OCI-LY1 (cell line): ENCODE results near the gene RWDD4.

Experiments used
- H2AFZ ChIP-seq: fragments of 200-600 bp; sonication (generic), shearing (Covaris generic); 2 replicates; pipeline ENCODE4 v1.6.0; 2014; ENCODE audit warnings: antibody characterized with exemption, mild to moderate bottlenecking, low read length
- H3F3A ChIP-seq: fragments of 200-600 bp; sonication (generic), shearing (Covaris generic); 2 replicates; pipeline ENCODE4 v1.6.0; 2014; ENCODE audit warnings: mild to moderate bottlenecking, antibody characterized with exemption, low read length, moderate library complexity; ENCODE audit not compliant: insufficient read depth
- H3K27ac ChIP-seq: fragments of 200-600 bp; sonication (generic); 2 replicates; pipeline ENCODE4 v1.5.1; 2014; ENCODE audit warnings: low read length, mixed run types, mild to moderate bottlenecking, low read depth; ENCODE audit not compliant: poor library complexity, severe bottlenecking
- H3K27me3 ChIP-seq: fragments of 200-600 bp; sonication (generic); 2 replicates; pipeline ENCODE4 v1.6.0; 2014; ENCODE audit warnings: antibody characterized with exemption, mild to moderate bottlenecking, low read length, moderate library complexity; ENCODE audit not compliant: insufficient read depth
- H3K36me3 ChIP-seq: fragments of 200-600 bp; sonication (generic); 2 replicates; pipeline ENCODE4 v1.6.1; 2014; ENCODE audit warnings: mild to moderate bottlenecking, antibody characterized with exemption, low read length, moderate library complexity, mixed read lengths; ENCODE audit not compliant: insufficient read depth
- H3K4me1 ChIP-seq: fragments of 200-600 bp; sonication (generic); 2 replicates; pipeline ENCODE4 v1.5.1; 2014; ENCODE audit warnings: mild to moderate bottlenecking, low read length, moderate library complexity; ENCODE audit not compliant: insufficient read depth, severe bottlenecking
- H3K4me2 ChIP-seq: fragments of 200-600 bp; sonication (generic), shearing (Covaris generic); 2 replicates; pipeline ENCODE4 v1.6.1; 2014; ENCODE audit warnings: low read length
- H3K4me3 ChIP-seq: fragments of 200-600 bp; sonication (generic); 2 replicates; pipeline ENCODE4 v1.5.1; 2014; ENCODE audit warnings: low read length, low read depth, mild to moderate bottlenecking, mixed read lengths; ENCODE audit not compliant: poor library complexity, severe bottlenecking
- H3K79me2 ChIP-seq: fragments of 200-600 bp; shearing (Covaris generic); 2 replicates; pipeline ENCODE4 v1.6.1; 2016; ENCODE audit warnings: mixed run types, low read length, mixed read lengths; ENCODE audit not compliant: insufficient read depth
- H3K9ac ChIP-seq: fragments of 200-600 bp; sonication (generic), shearing (Covaris generic); 2 replicates; pipeline ENCODE4 v1.6.1; 2014; ENCODE audit warnings: mild to moderate bottlenecking, low read length, mixed read lengths
- H3K9me2 ChIP-seq: fragments of 200-600 bp; sonication (generic), shearing (Covaris generic); 2 replicates; pipeline ENCODE4 v1.6.1; 2014; ENCODE audit warnings: low read depth, mild to moderate bottlenecking, low read length, mixed read lengths
- H3K9me3 ChIP-seq: fragments of 200-600 bp; shearing (Covaris generic); 2 replicates; pipeline ENCODE4 v1.6.1; 2014; ENCODE audit warnings: low read length, mixed read lengths
- H4K20me1 ChIP-seq: fragments of 200-600 bp; sonication (generic), shearing (Covaris generic); 2 replicates; pipeline ENCODE4 v1.6.0; 2016; ENCODE audit warnings: mild to moderate bottlenecking, low read length; ENCODE audit not compliant: insufficient read depth
- EZH2 ChIP-seq: fragments of 200-600 bp; sonication (generic), shearing (Covaris generic); IDR thresholded peaks from 2 replicates; pipeline ENCODE4 v1.8.0; 2017; ENCODE audit warnings: borderline replicate concordance, mixed run types, mild to moderate bottlenecking, antibody characterized with exemption, low read length, moderate library complexity, mixed read lengths
- TF ChIP-seq, protein P1 (sequence below): fragments of 200-600 bp; sonication (generic), shearing (Covaris generic); IDR thresholded peaks from 2 replicates; pipeline ENCODE4 v1.5.1; 2017; ENCODE audit warnings: mild to moderate bottlenecking, antibody characterized with exemption, low read length, moderate library complexity, mixed read lengths

RWDD4 gene

DNA sequence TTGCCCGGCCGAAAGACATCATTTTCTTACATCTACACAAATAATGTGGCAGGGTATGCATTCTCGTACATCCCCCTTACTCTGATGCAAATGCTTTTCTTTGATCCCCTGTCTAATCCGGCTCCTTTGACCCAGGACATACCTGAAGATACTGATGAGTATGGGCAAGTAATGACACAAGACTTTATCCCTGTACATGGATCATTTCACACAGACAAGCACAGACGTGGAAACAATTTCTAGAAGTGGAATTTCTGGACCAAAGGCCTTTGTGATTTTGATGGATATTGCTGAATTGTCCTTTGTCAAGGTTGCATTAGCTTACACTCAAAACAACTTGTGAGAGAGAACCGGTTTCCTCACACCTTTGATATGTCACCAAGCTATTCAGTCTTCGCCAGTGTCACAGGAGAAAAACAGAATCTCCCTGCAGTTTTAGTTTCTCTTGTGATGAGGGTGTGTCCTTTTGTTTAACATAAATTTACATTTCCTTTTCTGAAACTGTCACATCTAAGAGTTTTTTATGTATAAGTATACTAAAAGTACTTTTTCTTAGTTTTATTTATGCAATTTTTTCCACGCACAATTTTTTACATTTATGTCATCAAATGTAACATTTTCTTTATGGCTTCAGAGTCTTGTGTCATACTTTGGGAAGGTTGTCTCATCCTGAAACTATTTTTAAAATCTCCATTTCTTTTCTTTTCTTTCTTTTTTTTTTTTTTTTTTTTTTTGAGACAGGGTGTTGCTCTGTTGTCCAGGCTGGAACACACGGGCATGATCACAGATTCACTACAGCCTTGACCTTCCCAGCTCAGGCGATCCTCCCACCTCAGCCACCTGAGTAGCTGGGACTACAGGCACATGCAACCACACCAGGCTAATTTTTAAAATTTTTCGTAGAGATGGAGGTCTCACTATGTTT lies 25.2 kb downstream of the RWDD4 start:
- Histone ChIP-seq H3K79me2 (no peaks in the 10 kb centered on the region), H3K9me3 (no peaks in the 10 kb centered on the region), H3K9ac (no peak overlapping the region), H3K4me3 (no peak overlapping the region), H3K9me2 (no peaks in the 10 kb centered on the region), H3K27me3 (no peaks in the 10 kb centered on the region), H3K36me3 (no peaks in the 10 kb centered on the region), H3K27ac (no peak overlapping the region), H4K20me1 (no peaks in the 10 kb centered on the region), H2AFZ (no peak overlapping the region), H3F3A (no peaks in the 10 kb centered on the region), H3K4me2 (no peak overlapping the region), H3K4me1 (no peaks in the 10 kb centered on the region)
- TF ChIP-seq, protein P1, sequence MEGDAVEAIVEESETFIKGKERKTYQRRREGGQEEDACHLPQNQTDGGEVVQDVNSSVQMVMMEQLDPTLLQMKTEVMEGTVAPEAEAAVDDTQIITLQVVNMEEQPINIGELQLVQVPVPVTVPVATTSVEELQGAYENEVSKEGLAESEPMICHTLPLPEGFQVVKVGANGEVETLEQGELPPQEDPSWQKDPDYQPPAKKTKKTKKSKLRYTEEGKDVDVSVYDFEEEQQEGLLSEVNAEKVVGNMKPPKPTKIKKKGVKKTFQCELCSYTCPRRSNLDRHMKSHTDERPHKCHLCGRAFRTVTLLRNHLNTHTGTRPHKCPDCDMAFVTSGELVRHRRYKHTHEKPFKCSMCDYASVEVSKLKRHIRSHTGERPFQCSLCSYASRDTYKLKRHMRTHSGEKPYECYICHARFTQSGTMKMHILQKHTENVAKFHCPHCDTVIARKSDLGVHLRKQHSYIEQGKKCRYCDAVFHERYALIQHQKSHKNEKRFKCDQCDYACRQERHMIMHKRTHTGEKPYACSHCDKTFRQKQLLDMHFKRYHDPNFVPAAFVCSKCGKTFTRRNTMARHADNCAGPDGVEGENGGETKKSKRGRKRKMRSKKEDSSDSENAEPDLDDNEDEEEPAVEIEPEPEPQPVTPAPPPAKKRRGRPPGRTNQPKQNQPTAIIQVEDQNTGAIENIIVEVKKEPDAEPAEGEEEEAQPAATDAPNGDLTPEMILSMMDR, result no peak
- no peak for TF ChIP-seq EZH2

DNA sequence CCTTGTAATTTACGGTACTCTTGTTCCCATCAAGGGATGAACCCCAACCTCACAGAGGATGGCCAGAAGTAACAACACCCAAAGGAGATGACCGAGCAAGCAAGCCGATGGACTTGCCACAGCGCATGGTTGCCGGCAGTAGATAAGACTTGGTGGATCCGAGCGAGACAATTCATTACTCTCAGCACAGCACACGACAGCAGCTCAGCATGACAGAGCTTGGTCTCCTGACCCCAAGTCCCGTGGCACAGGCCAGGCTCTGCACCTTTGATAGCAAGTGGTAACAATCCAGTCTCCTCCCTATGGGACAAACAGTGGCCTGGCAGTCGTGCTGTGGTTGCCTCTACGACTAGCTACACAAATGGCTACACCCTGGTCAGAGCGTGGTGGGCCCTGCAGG lies 26.3 kb downstream of the RWDD4 start:
- Histone ChIP-seq H3K4me1 (no peaks in the 10 kb centered on the region), H4K20me1 (no peaks in the 10 kb centered on the region), H3F3A (no peaks in the 10 kb centered on the region), H3K79me2 (no peaks in the 10 kb centered on the region), H2AFZ (no peak overlapping the region), H3K27me3 (no peaks in the 10 kb centered on the region), H3K4me3 (no peak overlapping the region), H3K27ac (no peak overlapping the region), H3K9me2 (no peaks in the 10 kb centered on the region), H3K4me2 (no peak overlapping the region), H3K36me3 (no peaks in the 10 kb centered on the region), H3K9ac (no peak overlapping the region), H3K9me3 (no peaks in the 10 kb centered on the region)
- TF ChIP-seq EZH2, result no peak
- TF ChIP-seq, protein P1, result no peak

DNA sequence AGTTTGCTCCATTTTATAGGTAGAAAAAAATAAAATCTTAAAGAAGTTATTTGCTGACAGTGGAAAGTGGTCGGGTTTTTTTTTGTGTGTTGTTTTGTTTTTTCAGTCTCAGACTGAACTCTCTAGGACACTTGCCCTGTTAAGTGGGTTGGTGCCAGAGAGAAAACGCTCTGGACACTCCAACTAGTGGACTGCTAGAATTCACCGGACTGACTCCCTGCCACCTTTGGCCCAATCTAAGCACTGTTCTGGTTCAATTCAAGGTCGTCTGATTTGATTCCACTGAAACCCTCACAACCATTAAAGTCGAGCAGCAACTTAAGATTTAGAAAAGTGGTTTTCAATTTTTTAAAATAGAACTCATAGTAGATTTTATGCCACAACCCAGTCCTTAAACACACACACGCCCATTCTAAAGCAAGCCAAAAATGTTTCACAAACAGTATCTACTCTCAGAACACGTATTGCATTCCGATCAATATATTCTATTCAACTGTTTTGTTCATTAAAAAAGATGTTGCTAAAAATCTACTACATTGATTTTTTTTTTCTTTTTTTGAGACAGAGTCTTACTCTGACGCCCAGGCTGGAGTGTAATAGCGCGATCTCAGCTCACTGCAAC lies 27.3 kb downstream of the RWDD4 start:
- TF ChIP-seq, protein P1, result no peak
- TF ChIP-seq EZH2, result no peak
- no peak overlapping the region for H3K4me3 ChIP-seq
- no peaks in the 10 kb centered on the region for H3K9me3 ChIP-seq
- no peak overlapping the region for H3K9ac ChIP-seq
- no peaks in the 10 kb centered on the region for H3K36me3 ChIP-seq
- no peaks in the 10 kb centered on the region for H3F3A ChIP-seq
- no peaks in the 10 kb centered on the region for H3K4me1 ChIP-seq
- H3K9me2 ChIP-seq, result no peaks in the 10 kb centered on the region
- H3K4me2 ChIP-seq, result no peak overlapping the region
- no peak overlapping the region for H2AFZ ChIP-seq
- H4K20me1 ChIP-seq, result no peaks in the 10 kb centered on the region
- no peak overlapping the region for H3K27ac ChIP-seq
- no peaks in the 10 kb centered on the region for H3K27me3 ChIP-seq
- no peaks in the 10 kb centered on the region for H3K79me2 ChIP-seq
